ENCODE results near the gene C16orf92.

Gene C16orf92

GRCh38 chr16:30060346-30060745, 37.3 kb downstream of the C16orf92 start:
- no peak for TF ChIP-seq SNAI2 (CRISPR knock-in tag; IDR thresholded peaks at IDR 0.05)
- 0 out of 2 replicates have a peak, but pooled peaks have one; percentile 26 for TF ChIP-seq TCF4 (CRISPR knock-in tag; IDR thresholded peaks at IDR 0.05; ENCODE audit: borderline replicate concordance)
- TF ChIP-seq CSDC2 (CRISPR knock-in tag; IDR thresholded peaks at IDR 0.05): no peak
- TF ChIP-seq, protein P1, sequence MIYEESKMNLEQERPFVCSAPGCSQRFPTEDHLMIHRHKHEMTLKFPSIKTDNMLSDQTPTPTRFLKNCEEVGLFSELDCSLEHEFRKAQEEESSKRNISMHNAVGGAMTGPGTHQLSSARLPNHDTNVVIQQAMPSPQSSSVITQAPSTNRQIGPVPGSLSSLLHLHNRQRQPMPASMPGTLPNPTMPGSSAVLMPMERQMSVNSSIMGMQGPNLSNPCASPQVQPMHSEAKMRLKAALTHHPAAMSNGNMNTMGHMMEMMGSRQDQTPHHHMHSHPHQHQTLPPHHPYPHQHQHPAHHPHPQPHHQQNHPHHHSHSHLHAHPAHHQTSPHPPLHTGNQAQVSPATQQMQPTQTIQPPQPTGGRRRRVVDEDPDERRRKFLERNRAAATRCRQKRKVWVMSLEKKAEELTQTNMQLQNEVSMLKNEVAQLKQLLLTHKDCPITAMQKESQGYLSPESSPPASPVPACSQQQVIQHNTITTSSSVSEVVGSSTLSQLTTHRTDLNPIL (CRISPR knock-in tag; IDR thresholded peaks at IDR 0.05; ENCODE audit: low read depth): 0 out of 2 replicates have a peak, but pooled peaks have one; percentile 33
- TF ChIP-seq ISL1 (CRISPR knock-in tag; IDR thresholded peaks at IDR 0.05): peak; percentile 97

GRCh38 chr16:30060836-30061554, 38.0 kb downstream of the C16orf92 start:
- TF ChIP-seq ZNF565 (CRISPR knock-in tag; conservative IDR thresholded peaks at IDR 0.05; ENCODE audit: low read depth): no peak
- TF ChIP-seq ZNF70 (CRISPR knock-in tag; IDR thresholded peaks at IDR 0.05): no peak
- no peak for TF ChIP-seq ZFP30 (CRISPR knock-in tag; IDR thresholded peaks at IDR 0.05)
- no peak for TF ChIP-seq ISL1 (CRISPR knock-in tag; IDR thresholded peaks at IDR 0.05)
- no peak for TF ChIP-seq OSR1 (CRISPR knock-in tag; IDR thresholded peaks at IDR 0.05)
- TF ChIP-seq, protein P2, sequence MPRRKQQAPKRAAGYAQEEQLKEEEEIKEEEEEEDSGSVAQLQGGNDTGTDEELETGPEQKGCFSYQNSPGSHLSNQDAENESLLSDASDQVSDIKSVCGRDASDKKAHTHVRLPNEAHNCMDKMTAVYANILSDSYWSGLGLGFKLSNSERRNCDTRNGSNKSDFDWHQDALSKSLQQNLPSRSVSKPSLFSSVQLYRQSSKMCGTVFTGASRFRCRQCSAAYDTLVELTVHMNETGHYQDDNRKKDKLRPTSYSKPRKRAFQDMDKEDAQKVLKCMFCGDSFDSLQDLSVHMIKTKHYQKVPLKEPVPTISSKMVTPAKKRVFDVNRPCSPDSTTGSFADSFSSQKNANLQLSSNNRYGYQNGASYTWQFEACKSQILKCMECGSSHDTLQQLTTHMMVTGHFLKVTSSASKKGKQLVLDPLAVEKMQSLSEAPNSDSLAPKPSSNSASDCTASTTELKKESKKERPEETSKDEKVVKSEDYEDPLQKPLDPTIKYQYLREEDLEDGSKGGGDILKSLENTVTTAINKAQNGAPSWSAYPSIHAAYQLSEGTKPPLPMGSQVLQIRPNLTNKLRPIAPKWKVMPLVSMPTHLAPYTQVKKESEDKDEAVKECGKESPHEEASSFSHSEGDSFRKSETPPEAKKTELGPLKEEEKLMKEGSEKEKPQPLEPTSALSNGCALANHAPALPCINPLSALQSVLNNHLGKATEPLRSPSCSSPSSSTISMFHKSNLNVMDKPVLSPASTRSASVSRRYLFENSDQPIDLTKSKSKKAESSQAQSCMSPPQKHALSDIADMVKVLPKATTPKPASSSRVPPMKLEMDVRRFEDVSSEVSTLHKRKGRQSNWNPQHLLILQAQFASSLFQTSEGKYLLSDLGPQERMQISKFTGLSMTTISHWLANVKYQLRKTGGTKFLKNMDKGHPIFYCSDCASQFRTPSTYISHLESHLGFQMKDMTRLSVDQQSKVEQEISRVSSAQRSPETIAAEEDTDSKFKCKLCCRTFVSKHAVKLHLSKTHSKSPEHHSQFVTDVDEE (CRISPR knock-in tag; IDR thresholded peaks at IDR 0.05): no peak
- no peak for TF ChIP-seq ZNF8 (CRISPR knock-in tag; IDR thresholded peaks at IDR 0.05)
- TF ChIP-seq TCF4 (CRISPR knock-in tag; IDR thresholded peaks at IDR 0.05; ENCODE audit: borderline replicate concordance): no peak
- no peak for TF ChIP-seq ARNTL (CRISPR knock-in tag; IDR thresholded peaks at IDR 0.05; ENCODE audit: borderline replicate concordance, low read depth)
- TF ChIP-seq GLIS3 (CRISPR knock-in tag; IDR thresholded peaks at IDR 0.05): no peak
- no peak for TF ChIP-seq RARB (CRISPR knock-in tag; IDR thresholded peaks at IDR 0.05)
- no peak for TF ChIP-seq SNAI2 (CRISPR knock-in tag; IDR thresholded peaks at IDR 0.05)
- no peak for TF ChIP-seq ZC3H10 (CRISPR knock-in tag; IDR thresholded peaks at IDR 0.05)
- no peak for TF ChIP-seq BACH2 (CRISPR knock-in tag; IDR thresholded peaks at IDR 0.05; ENCODE audit: borderline replicate concordance)
- TF ChIP-seq TOX (CRISPR knock-in tag; IDR thresholded peaks at IDR 0.05; ENCODE audit: borderline replicate concordance): no peak
- TF ChIP-seq PPARA (CRISPR knock-in tag; IDR thresholded peaks at IDR 0.05; ENCODE audit: borderline replicate concordance): no peak
- ATAC-seq: no peak

More at GRCh38 chr16:30060346-30060745, 37.3 kb downstream of the C16orf92 start:
- ATAC-seq: no peak

DNA sequence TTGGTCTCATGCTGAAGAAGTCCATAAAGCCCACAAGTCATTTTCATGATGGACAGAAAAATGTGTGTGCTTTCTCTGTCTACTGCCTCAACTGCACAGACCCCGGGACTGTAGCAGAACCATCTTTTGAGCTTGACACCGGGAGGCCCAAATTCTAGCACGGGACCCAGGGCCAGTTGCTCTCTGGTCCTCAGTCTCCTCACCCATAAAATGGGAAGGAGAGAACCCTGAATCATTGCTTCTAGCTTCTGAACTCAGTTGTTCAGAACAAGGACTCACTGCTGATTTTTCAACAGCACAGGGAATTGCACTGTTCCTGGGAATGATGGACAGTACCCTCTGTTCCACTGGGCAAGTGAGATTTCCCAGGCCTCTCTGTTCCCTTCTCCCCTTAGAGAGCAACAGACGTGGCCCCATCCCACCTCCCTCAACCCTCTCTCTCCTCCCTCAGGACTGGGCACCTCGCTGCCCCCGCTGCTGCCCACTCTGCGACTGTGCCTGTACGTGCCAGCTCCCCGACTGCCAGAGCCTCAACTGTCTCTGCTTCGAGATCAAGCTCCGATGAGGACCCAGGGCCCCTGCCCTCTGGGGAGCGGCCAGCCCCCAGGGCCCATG, 40.4 kb downstream of the C16orf92 start:
- no peak for ATAC-seq
- TF ChIP-seq ZFP3 (CRISPR knock-in tag; IDR thresholded peaks at IDR 0.05): no peak
- TF ChIP-seq ZNF8 (CRISPR knock-in tag; IDR thresholded peaks at IDR 0.05): no peak
- TF ChIP-seq TCF4 (CRISPR knock-in tag; IDR thresholded peaks at IDR 0.05; ENCODE audit: borderline replicate concordance): no peak
- TF ChIP-seq PPARA (CRISPR knock-in tag; IDR thresholded peaks at IDR 0.05; ENCODE audit: borderline replicate concordance): no peak
- TF ChIP-seq ZNF70 (CRISPR knock-in tag; IDR thresholded peaks at IDR 0.05): no peak
- no peak for TF ChIP-seq ISL1 (CRISPR knock-in tag; IDR thresholded peaks at IDR 0.05)
- TF ChIP-seq ZNF565 (CRISPR knock-in tag; conservative IDR thresholded peaks at IDR 0.05; ENCODE audit: low read depth): no peak
- TF ChIP-seq ARNTL (CRISPR knock-in tag; IDR thresholded peaks at IDR 0.05; ENCODE audit: borderline replicate concordance, low read depth): no peak
- TF ChIP-seq, protein P1 (CRISPR knock-in tag; IDR thresholded peaks at IDR 0.05; ENCODE audit: low read depth): no peak
- TF ChIP-seq BACH2 (CRISPR knock-in tag; IDR thresholded peaks at IDR 0.05; ENCODE audit: borderline replicate concordance): no peak
- TF ChIP-seq RARB (CRISPR knock-in tag; IDR thresholded peaks at IDR 0.05): no peak
- TF ChIP-seq, protein P3, sequence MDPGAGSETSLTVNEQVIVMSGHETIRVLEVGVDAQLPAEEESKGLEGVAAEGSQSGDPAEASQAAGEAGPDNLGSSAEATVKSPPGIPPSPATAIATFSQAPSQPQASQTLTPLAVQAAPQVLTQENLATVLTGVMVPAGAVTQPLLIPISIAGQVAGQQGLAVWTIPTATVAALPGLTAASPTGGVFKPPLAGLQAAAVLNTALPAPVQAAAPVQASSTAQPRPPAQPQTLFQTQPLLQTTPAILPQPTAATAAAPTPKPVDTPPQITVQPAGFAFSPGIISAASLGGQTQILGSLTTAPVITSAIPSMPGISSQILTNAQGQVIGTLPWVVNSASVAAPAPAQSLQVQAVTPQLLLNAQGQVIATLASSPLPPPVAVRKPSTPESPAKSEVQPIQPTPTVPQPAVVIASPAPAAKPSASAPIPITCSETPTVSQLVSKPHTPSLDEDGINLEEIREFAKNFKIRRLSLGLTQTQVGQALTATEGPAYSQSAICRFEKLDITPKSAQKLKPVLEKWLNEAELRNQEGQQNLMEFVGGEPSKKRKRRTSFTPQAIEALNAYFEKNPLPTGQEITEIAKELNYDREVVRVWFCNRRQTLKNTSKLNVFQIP (CRISPR knock-in tag; IDR thresholded peaks at IDR 0.05; ENCODE audit: borderline replicate concordance, low read depth): no peak
- TF ChIP-seq ESRRG (CRISPR knock-in tag; IDR thresholded peaks at IDR 0.05): no peak
- TF ChIP-seq PATZ1 (CRISPR knock-in tag; IDR thresholded peaks at IDR 0.05; ENCODE audit: borderline replicate concordance): no peak
- TF ChIP-seq SNAI2 (CRISPR knock-in tag; IDR thresholded peaks at IDR 0.05): no peak
- TF ChIP-seq OSR1 (CRISPR knock-in tag; IDR thresholded peaks at IDR 0.05): no peak
- TF ChIP-seq GLIS3 (CRISPR knock-in tag; IDR thresholded peaks at IDR 0.05): no peak
- TF ChIP-seq, protein P2 (CRISPR knock-in tag; IDR thresholded peaks at IDR 0.05): no peak
